ENCODE measurements around the gene STMND1.

DNA sequence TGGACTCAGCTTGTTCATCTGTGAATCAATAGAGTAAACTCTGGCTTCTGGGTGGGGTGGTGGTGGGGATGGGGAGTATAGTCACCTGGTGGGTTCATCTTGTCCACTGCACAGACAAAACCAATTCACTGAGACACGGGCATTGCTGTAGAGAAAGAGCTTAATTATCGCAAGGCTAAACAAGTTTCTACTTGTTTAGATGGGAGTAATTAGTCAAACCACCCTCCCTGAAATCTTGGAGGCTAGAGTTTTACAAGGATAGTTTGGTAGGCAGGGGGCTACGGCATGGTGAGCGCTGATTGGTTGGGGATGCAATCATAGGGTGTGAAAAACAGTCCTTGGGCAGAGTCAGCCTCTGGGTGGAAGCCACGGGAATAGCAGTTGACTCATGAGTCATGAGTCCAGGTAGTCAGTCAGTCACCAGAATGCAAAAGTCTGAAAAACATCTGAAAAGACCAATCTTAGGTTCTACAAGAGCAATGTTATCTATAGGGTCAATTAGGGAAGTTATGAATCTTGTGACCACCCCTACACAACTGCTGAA lies 77.8 kb downstream of the STMND1 start:
- TF ChIP-seq CTCF (IDR thresholded peaks at IDR 0.05 in 8 of 11, conservative IDR thresholded peaks at IDR 0.05 in 3 of 11), result no peak
- no peak for TF ChIP-seq POLR2AphosphoS5 (IDR thresholded peaks at IDR 0.05)
